Uterus (tissue), 2 donors: Measurements from ENCODE around the gene IGFL1.

Experiments
- CTCF ChIP-seq, 4 experiments: fragments of 200-600 bp in 2 of 4; fragments of 450-650 bp in 2 of 4; sonication (generic) in 2 of 4; IDR thresholded peaks; one replicate each; pipeline ENCODE4 v1.5.1; 2016 to 2019; ENCODE audit warnings: antibody characterized with exemption in 4 of 4, mild to moderate bottlenecking in 2 of 4, moderate library complexity in 1 of 4
- POLR2A ChIP-seq, 2 donors: fragments of 450-650 bp; IDR thresholded peaks; one replicate each; pipeline ENCODE4 v1.6.1; 2016; ENCODE audit warnings: antibody characterized with exemption in 2 of 2, mild to moderate bottlenecking in 1 of 2, moderate library complexity in 1 of 2

DNA sequence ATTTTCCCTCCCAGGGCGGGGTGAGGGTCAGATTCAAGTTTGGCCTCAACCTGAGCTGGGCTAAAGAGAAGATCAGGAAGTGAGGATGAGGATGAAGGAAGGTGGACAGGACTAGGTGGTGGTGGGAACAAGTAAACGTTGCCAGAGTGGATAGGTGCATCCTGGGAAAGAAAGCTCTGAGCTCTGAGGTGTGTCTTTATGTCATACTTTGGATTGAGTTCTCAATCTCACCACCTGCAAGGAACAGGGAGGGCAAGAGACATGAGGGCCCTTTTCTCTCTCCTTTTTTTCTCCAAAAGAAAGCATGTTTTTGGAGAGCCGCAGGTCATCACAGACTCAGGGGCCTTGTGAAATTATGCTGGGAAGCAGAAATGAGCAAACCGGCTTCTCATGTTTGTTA lies 38.2 kb upstream of the IGFL1 start:
- TF ChIP-seq CTCF (IDR thresholded peaks at IDR 0.05): no peak
- no peak for TF ChIP-seq POLR2A (IDR thresholded peaks at IDR 0.05)
